HL-60/S4 treated with retinoic acid at 250 ng/mL for 4 days and 3 days (cell line): ENCODE measurements around the gene GHRH.

Source experiments
- in situ Hi-C: fragments of 300-500 bp; cut with MboI; formaldehyde crosslinking; loops from 2 replicates; pipeline ENCODE4 v1.7.0; 2022; ENCODE audit warnings: low sequenced_read_pairs

Gene GHRH

GRCh38 chr20:37240337-37241067 lies 21.1 kb downstream of the GHRH start:
- in situ Hi-C loops, result no loop called here

GRCh38 chr20:37238935-37239451 lies 22.6 kb downstream of the GHRH start:
- in situ Hi-C loops, result no loop called here

- in situ Hi-C loops, result no loop called here
Measured at GRCh38 chr20:37238426-37238825, 23.2 kb downstream of the GHRH start.

DNA sequence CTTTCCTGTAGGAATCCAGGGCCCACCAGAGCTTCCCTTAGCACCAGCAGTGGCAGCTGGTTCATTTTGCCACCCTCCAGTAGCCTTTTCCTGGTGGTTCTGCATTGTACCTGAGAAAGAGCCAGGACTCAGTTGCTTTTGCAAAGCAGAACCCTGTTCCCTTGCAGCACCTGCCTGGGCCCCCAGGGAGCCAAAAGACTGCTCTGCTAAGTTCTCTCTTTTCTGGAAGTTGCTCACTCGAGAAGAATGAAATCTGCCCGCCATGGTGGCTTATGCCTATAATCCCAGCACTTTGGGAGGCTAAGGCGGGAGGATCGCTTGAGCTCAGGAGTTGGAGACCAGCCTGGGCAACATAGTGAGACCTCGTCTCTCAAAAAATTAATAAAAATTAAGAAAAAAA lies 24.0 kb downstream of the GHRH start:
- in situ Hi-C loops, result no loop called here

- in situ Hi-C loops, result no loop called here
Measured at GRCh38 chr20:37236462-37236861, 25.2 kb downstream of the GHRH start.

DNA sequence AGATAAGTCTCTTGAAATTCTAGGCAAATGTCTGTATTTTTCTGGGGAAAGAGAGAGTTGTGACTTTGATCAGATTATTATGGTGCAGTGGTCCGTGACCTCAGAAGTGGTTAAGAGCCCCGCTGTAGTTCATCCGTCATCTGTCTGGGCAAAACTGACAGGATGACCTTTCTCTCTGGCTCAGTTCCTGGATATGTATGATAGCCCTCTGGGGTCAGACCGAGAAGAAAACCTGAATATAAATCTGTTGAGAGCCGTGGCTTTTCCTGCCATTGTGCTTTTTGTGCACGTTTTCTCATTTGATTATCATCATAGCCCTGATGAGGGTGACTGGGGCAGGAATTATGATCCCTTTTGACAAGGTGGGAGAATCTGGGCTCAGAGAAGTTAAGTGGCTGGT lies 26.5 kb downstream of the GHRH start:
- in situ Hi-C loops, result no loop called here

GRCh38 chr20:37234254-37234581 lies 27.4 kb downstream of the GHRH start:
- in situ Hi-C loops, result no loop called here

DNA sequence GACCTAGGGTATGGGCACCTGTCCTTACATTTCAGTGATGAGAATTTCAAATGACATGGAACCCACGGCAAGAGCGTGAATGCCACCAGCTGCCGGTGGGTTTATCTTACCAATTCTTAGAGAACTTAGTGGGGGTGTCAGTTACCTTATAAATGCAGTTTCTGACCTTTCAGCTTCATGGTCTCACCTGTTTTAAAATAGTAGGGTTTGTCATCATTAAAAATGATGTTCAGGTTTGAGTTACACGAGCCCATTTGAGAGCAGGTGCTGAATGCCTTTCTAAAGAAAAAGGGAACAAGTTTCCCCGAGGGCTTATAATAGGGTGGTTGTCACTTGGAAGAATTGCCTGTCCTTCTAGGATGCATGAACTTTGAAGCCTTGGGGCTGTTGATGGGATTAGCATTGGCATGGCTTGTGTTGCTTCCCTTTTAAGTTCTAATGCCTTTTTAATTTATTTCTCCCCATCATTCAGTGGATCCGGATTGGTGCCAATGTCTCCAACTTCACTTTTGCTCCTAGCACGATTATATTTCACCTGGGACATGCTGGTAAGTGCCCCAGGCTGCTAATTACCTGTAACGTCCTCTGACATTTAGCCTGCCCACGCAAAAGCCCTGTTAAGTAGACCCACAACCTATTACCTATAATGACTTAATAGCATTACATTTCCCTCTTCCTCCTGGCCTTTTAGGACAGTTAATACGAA lies 27.9 kb downstream of the GHRH start:
- in situ Hi-C loops, result no loop called here

DNA sequence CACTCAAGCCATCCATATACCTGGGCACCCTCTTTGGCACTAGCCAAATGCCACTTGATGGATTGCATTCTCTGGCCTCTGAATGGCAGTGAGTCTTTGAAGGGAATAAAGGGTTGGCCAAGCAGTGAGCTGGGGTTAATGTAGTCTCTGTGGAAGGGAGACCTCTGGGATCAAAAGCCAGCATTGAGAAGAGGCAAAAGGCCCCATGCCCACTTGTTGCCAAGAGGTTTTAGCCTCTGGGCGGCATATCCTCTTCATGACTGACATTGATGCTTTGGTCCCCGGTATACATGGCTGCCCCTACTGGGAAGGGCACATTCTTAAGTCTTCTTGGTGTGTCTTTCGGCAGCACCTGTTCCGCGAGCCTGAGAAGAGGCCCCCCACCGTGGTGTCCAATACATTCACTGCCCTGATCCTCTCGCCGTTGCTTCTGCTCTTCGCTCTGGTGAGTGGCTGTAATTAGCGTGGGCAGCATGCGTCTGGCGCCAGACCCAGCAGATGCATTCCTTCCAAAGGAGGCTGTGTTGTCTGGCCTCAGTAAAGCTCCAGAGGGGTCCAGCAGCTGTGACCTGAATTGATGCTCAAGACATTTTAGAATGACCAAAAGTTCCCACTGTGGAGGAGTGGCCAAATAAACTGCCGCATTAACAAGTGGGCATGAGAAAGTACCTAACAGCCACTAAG lies 29.5 kb downstream of the GHRH start:
- in situ Hi-C loops, result no loop called here

DNA sequence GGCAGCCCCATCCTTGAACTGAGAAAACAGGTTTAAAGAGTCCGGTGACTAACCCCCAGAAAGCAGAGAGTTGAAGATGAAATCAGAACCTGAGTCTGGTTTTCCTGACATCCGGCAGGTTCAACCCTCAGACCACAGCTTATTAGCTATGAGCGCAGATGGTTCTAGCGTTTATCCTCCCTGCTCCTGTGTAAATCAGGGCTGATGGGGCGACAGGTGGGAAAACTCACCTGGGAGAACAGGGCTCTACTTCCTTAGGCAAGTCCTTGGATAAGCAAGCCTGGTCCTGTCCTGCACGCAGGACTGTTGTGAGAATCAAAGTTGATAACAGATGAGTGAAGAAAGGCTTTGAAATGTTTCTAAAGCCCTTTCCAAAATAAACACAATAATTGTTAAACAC lies 31.4 kb downstream of the GHRH start:
- in situ Hi-C loops, result no loop called here

GRCh38 chr20:37229357-37229756 lies 32.3 kb downstream of the GHRH start:
- in situ Hi-C loops, result no loop called here

- in situ Hi-C loops, result no loop called here
Measured at GRCh38 chr20:37228656-37229055, 33.0 kb downstream of the GHRH start.

- in situ Hi-C loops, result no loop called here
Measured at GRCh38 chr20:37228082-37228481, 33.5 kb downstream of the GHRH start.

DNA sequence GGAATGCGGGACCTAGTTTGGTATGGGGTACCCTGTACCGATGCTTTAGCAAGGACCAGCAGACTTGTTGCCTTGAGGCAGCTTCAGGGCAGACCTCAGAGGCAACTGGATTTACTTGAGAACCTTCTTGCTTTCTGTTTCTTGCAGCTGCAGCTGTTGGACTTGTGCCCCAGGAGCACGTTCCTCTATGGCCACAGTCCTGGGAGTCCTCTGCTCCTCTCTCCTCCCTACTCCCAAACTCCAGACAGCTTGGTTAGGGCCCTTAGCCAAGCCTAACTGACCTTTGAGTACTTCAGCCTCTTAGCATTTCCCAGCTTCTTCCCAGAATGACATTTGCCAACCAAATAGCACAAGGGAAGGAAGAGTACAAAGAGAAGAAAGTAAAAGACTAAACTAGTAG lies 34.7 kb downstream of the GHRH start:
- in situ Hi-C loops, result no loop called here

DNA sequence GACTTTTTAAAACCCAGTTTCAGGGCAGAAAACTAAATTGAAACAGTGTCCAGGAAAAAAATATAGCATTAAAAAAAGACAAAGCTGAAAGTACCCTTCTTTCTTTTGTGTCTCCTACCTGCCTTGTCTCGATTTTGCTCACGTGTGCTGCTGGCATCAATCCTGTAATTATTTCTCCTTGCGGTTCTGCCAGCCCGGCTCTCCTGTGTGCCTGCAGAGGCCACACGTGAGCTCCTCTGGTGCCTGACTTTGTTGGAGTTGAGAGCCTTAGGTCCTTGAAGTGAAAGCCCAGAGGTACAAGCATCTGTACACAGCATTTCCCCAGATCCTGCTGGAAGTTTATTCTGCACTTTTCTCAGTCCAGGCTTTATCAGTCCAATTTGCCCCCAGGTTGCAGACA lies 36.5 kb downstream of the GHRH start:
- in situ Hi-C loops, result no loop called here

GRCh38 chr20:37223053-37223452 lies 38.6 kb downstream of the GHRH start:
- in situ Hi-C loops, result no loop called here

GRCh38 chr20:37222086-37222485 lies 39.5 kb downstream of the GHRH start:
- in situ Hi-C loops, result no loop called here

DNA sequence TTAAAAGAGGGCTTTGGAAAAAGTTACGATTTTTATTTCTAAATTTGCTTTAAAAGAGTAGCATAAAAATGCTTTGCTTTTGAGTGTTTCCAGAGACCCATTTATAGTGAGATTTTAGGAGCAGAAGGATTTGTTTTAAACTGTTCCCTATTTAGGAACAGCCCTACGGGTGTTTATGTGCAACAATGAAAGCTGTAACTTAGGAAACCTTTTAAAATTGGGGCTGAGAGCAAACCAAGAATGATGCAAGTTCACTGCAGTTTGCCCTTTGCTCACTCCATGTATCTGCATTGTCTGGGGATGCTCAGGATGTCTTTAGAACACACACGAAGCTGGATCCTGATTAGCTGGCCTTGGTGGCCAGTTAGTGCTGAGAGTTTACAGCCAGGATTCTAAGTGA lies 40.9 kb downstream of the GHRH start:
- in situ Hi-C loops, result no loop called here

DNA sequence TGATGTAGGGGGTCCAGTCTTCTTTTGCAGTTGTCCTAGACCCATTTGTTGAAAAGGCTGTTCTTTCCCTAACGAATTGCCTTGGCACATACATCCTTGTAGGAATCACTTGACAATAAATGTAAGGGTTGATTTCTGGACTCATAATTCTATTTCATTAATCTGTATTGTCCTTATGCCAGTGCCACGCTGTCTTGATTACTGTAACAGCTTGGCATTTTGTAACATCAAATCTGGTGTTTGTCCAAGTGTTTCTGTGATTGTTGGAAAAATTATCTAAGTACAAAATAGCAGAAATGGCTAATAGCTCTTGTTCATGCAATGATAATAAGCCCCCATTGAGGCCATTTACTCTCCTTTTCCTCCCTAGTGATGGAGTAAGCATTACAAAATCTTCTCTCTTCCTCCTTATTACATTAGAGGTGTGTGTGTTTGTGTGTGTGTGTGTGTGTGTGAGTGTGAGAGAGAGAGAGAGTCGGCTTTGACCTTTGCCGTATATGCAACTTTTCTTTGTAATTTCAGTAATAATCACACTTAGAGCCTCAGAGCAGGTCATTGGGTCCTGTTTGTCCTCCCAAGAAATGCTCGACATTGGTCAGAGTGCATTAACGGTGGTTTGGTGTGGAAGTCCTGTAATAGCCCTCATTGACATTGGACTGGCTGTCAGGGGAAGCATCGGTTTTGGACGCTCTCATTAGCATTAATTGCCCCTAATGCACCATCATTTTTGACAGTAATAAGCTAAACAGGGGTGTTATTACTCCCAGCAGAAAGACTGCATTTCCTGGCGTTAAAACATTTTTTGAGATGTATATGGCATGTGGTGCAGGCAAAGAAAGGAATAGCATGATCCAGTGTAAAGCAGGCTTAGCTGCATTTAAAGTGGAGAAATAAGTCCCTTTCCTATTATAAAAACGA lies 41.6 kb downstream of the GHRH start:
- in situ Hi-C loops, result no loop called here

- in situ Hi-C loops, result no loop called here
Measured at GRCh38 chr20:37218976-37219375, 42.6 kb downstream of the GHRH start.

GRCh38 chr20:37218441-37218840 lies 43.2 kb downstream of the GHRH start:
- in situ Hi-C loops, result no loop called here
